Smooth muscle cell (in vitro differentiated cells): ENCODE data around the gene ABI3BP. TPM values are rescaled to one million over a fixed set of nuclear protein-coding genes. Genes with fewer than 3 reads are reported as not detected.

Experiments used
- DNase-seq: peaks from one replicate; lab custom pipeline; 2025; ENCODE audit not compliant: unreplicated experiment; lab: John Stamatoyannopoulos, UW
- H2AFZ ChIP-seq: fragments of 200-600 bp; sonication (generic); 2 replicates; pipeline ENCODE4 v1.6.0; 2016; ENCODE audit warnings: antibody characterized with exemption, low read depth, mild to moderate bottlenecking
- H3F3A ChIP-seq: fragments of 200-600 bp; sonication (generic); 2 replicates; pipeline ENCODE4 v1.6.0; 2017; ENCODE audit warnings: antibody characterized with exemption, low read depth
- H3K27ac ChIP-seq: fragments of 200-600 bp; sonication (generic); 2 replicates; pipeline ENCODE4 v1.5.1; 2016; ENCODE audit warnings: low read depth, mild to moderate bottlenecking
- H3K27me3 ChIP-seq: fragments of 200-600 bp; sonication (generic); 2 replicates; pipeline ENCODE4 v1.6.1; 2016; ENCODE audit warnings: low read depth, mild to moderate bottlenecking
- H3K36me3 ChIP-seq: fragments of 200-600 bp; sonication (generic); 2 replicates; pipeline ENCODE4 v1.5.1; 2016; ENCODE audit warnings: low read depth
- H3K4me1 ChIP-seq: fragments of 200-600 bp; sonication (generic); 2 replicates; pipeline ENCODE4 v1.5.1; 2016; ENCODE audit warnings: low read depth
- H3K4me2 ChIP-seq: fragments of 200-600 bp; sonication (generic); 2 replicates; pipeline ENCODE4 v1.6.0; 2016; ENCODE audit warnings: mild to moderate bottlenecking
- H3K4me3 ChIP-seq: fragments of 200-600 bp; sonication (generic); 2 replicates; pipeline ENCODE4 v1.5.1; 2016; ENCODE audit warnings: mild to moderate bottlenecking
- H3K79me2 ChIP-seq: fragments of 200-600 bp; sonication (generic); 2 replicates; pipeline ENCODE4 v1.6.0; 2016; ENCODE audit warnings: low read depth, mild to moderate bottlenecking
- H3K9ac ChIP-seq: fragments of 200-600 bp; sonication (generic); 2 replicates; pipeline ENCODE4 v1.6.0; 2016; ENCODE audit warnings: low read depth
- H3K9me3 ChIP-seq: fragments of 200-600 bp; sonication (generic); replicated peaks from 2 replicates; pipeline ENCODE4 v1.5.1; 2016; ENCODE audit warnings: low read depth
- H4K20me1 ChIP-seq: fragments of 200-600 bp; sonication (generic); 2 replicates; pipeline ENCODE4 v1.6.0; 2016; ENCODE audit warnings: low read depth
- CTCF ChIP-seq: fragments of 200-600 bp; sonication (generic); IDR thresholded peaks from 2 replicates; pipeline ENCODE4 v1.5.1; 2017; ENCODE audit warnings: borderline replicate concordance, mild to moderate bottlenecking, antibody characterized with exemption; ENCODE audit not compliant: insufficient read depth, poor library complexity, severe bottlenecking
- WGBS: methylation state at CpG from one replicate; pipeline ENCODE4 v1.1.7; 2016; ENCODE audit warnings: low lambda C conversion rate; 5-methylcytosine and 5-hydroxymethylcytosine counted together
- polyA plus RNA-seq: library from polyadenylated mRNA; unstranded; fragments of >200 nt; fragmentation: Nextera tagmentation; extraction: Ambion mirVana; gene quantifications from 2 replicates; pipeline ENCODE4 v1.2.1, GENCODE V29; 2016
- total RNA-seq: library from RNA; depleted of rRNA; stranded (reverse); fragments of >200 nt; gene quantifications from 2 replicates; pipeline ENCODE4 v1.2.3, GENCODE V29; 2014

ABI3BP gene
- total and polyA plus RNA-seq, 2 experiments from 2014 or later, result 0.47 to 0.58 TPM

- H3K4me2 ChIP-seq, result no peak overlapping the region
- no peak for DNase-seq
- no peak overlapping the region for H3K4me3 ChIP-seq
- no peaks in the 10 kb centered on the region for H3K36me3 ChIP-seq
- H3K4me1 ChIP-seq, result no peaks in the 10 kb centered on the region
- WGBS, result 83% methylated on average over 10 of the region's 10 CpGs
- no peaks in the 10 kb centered on the region for H3K27me3 ChIP-seq
- no peak overlapping the region for H3K9ac ChIP-seq
- H2AFZ ChIP-seq, result no peak overlapping the region
- no peaks in the 10 kb centered on the region for H3K9me3 ChIP-seq
- H4K20me1 ChIP-seq, result no peaks in the 10 kb centered on the region
- TF ChIP-seq CTCF, result no peak
- H3K79me2 ChIP-seq, result no peaks in the 10 kb centered on the region
- no peaks in the 10 kb centered on the region for H3F3A ChIP-seq
- no peak overlapping the region for H3K27ac ChIP-seq
These were observed 77.3 kb downstream of the ABI3BP start for GRCh38 chr3:100915706-100916495.

GRCh38 chr3:100913870-100914648 lies 79.2 kb downstream of the ABI3BP start:
- Histone ChIP-seq H3K9ac (no peak overlapping the region), H3K4me3 (no peak overlapping the region), H3K4me1 (no peaks in the 10 kb centered on the region), H3K36me3 (no peaks in the 10 kb centered on the region), H3K9me3 (no peaks in the 10 kb centered on the region), H4K20me1 (no peaks in the 10 kb centered on the region), H3K79me2 (no peaks in the 10 kb centered on the region), H3F3A (no peaks in the 10 kb centered on the region), H3K27ac (no peak overlapping the region), H3K4me2 (no peak overlapping the region), H2AFZ (peak overlapping the region; percentile 55), H3K27me3 (no peaks in the 10 kb centered on the region)
- no peak for TF ChIP-seq CTCF
- no peak for DNase-seq
- 69% methylated on average over 5 of the region's 5 CpGs for WGBS

- no peak overlapping the region for H2AFZ ChIP-seq
- no peaks in the 10 kb centered on the region for H3K36me3 ChIP-seq
- DNase-seq, result no peak
- H3K4me3 ChIP-seq, result no peak overlapping the region
- H3K27me3 ChIP-seq, result no peaks in the 10 kb centered on the region
- H3K27ac ChIP-seq, result no peak overlapping the region
- no peaks in the 10 kb centered on the region for H3K4me1 ChIP-seq
- 86% methylated on average over 4 of the region's 4 CpGs for WGBS
- H3K79me2 ChIP-seq, result no peaks in the 10 kb centered on the region
- H4K20me1 ChIP-seq, result no peaks in the 10 kb centered on the region
- no peaks in the 10 kb centered on the region for H3K9me3 ChIP-seq
- no peak for TF ChIP-seq CTCF
- H3K4me2 ChIP-seq, result no peak overlapping the region
- no peaks in the 10 kb centered on the region for H3F3A ChIP-seq
- no peak overlapping the region for H3K9ac ChIP-seq
These were observed 80.2 kb downstream of the ABI3BP start for GRCh38 chr3:100912976-100913545.
